Neural progenitor cell (in vitro differentiated cells): ENCODE results near the gene SLC12A7. TPM values are rescaled to one million over a fixed set of nuclear protein-coding genes. Genes with fewer than 3 reads are reported as not detected.
A peak's percentile ranks its signal among the peaks of the same experiment; 100 is the strongest.

Source experiments
- DNase-seq: peaks from one replicate; pipeline ENCODE4 v3.0.0-alpha.2; 2016; ENCODE audit warnings: low spot score
- H2AFZ ChIP-seq: fragments of 200-600 bp; sonication (generic); replicated peaks from 2 replicates; pipeline ENCODE4 v1.6.1; 2016; ENCODE audit warnings: antibody characterized with exemption
- H3F3A ChIP-seq: fragments of 200-600 bp; sonication (generic); 2 replicates; pipeline ENCODE4 v1.6.1; 2016; ENCODE audit warnings: antibody characterized with exemption, low read depth
- H3K27ac ChIP-seq: fragments of 200-600 bp; sonication (generic); 2 replicates; pipeline ENCODE4 v1.5.1; 2016; ENCODE audit warnings: mild to moderate bottlenecking
- H3K27me3 ChIP-seq: fragments of 200-600 bp; sonication (generic); 2 replicates; pipeline ENCODE4 v1.6.1; 2016; ENCODE audit warnings: mild to moderate bottlenecking, moderate library complexity
- H3K36me3 ChIP-seq: fragments of 200-600 bp; sonication (generic); 2 replicates; pipeline ENCODE4 v1.5.1; 2016
- H3K4me1 ChIP-seq: fragments of 200-600 bp; sonication (generic); 2 replicates; pipeline ENCODE4 v1.6.1; 2016; ENCODE audit warnings: mixed run types
- H3K4me2 ChIP-seq: fragments of 200-600 bp; sonication (generic); 2 replicates; pipeline ENCODE4 v1.6.1; 2016
- H3K4me3 ChIP-seq: fragments of 200-600 bp; sonication (generic); 2 replicates; pipeline ENCODE4 v1.5.1; 2016
- H3K79me2 ChIP-seq: fragments of 200-600 bp; sonication (generic); 2 replicates; pipeline ENCODE4 v1.6.1; 2016; ENCODE audit warnings: low read depth
- H3K9ac ChIP-seq: fragments of 200-600 bp; sonication (generic); 2 replicates; pipeline ENCODE4 v1.6.1; 2016
- H3K9me3 ChIP-seq: fragments of 200-600 bp; sonication (generic); 2 replicates; pipeline ENCODE4 v1.5.1; 2016; ENCODE audit warnings: low read depth
- H4K20me1 ChIP-seq: fragments of 200-600 bp; sonication (generic); 2 replicates; pipeline ENCODE4 v1.6.1; 2016; ENCODE audit warnings: low read depth
- H3K27ac Mint-ChIP-seq: 3 replicates; pipeline ENCODE4 v1.8.0; 2021; ENCODE audit warnings: mixed read lengths
- H3K27me3 Mint-ChIP-seq: 2 replicates; pipeline ENCODE4 v1.8.0; 2022; ENCODE audit warnings: low read depth, mild to moderate bottlenecking, inconsistent platforms, moderate library complexity, mixed read lengths; ENCODE audit not compliant: insufficient read depth
- H3K36me3 Mint-ChIP-seq: 3 replicates; pipeline ENCODE4 v1.8.0; 2021; ENCODE audit warnings: mixed read lengths
- H3K4me1 Mint-ChIP-seq: 3 replicates; pipeline ENCODE4 v1.8.0; 2021; ENCODE audit warnings: mixed read lengths
- H3K4me3 Mint-ChIP-seq: 3 replicates; pipeline ENCODE4 v1.8.0; 2021; ENCODE audit warnings: mild to moderate bottlenecking, moderate library complexity, mixed read lengths
- H3K9me3 Mint-ChIP-seq: 3 replicates; pipeline ENCODE4 v1.8.0; 2020; ENCODE audit warnings: mixed read lengths
- CTCF ChIP-seq: fragments of 200-600 bp; sonication (generic); IDR thresholded peaks from 2 replicates; pipeline ENCODE4 v1.5.1; 2017; ENCODE audit warnings: antibody characterized with exemption, mild to moderate bottlenecking
- EZH2 ChIP-seq: fragments of 200-600 bp; sonication (generic); IDR thresholded peaks from 2 replicates; pipeline ENCODE4 v1.6.1; 2017; ENCODE audit warnings: antibody characterized with exemption, mild to moderate bottlenecking, moderate library complexity
- EZH2phosphoT487 ChIP-seq: fragments of 200-600 bp; sonication (generic); IDR thresholded peaks from 2 replicates; pipeline ENCODE4 v1.6.1; 2017; ENCODE audit warnings: antibody characterized with exemption
- total RNA-seq: library from RNA; depleted of rRNA; stranded (reverse); fragments of >200 nt; gene quantifications from 2 replicates; pipeline ENCODE4 v1.2.3, GENCODE V29; 2015; ENCODE audit warnings: low replicate concordance

Gene SLC12A7
- total RNA-seq, 1 donor from 2014 or later = 7.5 TPM

GRCh38 chr5:1047332-1047965 is 64.4 kb downstream of the SLC12A7 start:
- Histone ChIP-seq H3K36me3 (no peaks in the 10 kb centered on the region), H3K79me2 (no peaks in the 10 kb centered on the region), H3K4me1 (no peaks in the 10 kb centered on the region), H3K27ac (no peak overlapping the region), H3K9me3 (no peaks in the 10 kb centered on the region), H3K4me2 (no peak overlapping the region), H3F3A (no peaks in the 10 kb centered on the region), H3K4me3 (no peak overlapping the region), H3K9ac (no peak overlapping the region), H3K27me3 (no peaks in the 10 kb centered on the region), H2AFZ (no peak overlapping the region), H4K20me1 (no peaks in the 10 kb centered on the region)
- DNase-seq = no peak
- H3K9me3 Mint-ChIP-seq = peaks cover 12% of the 10 kb centered on the region
- peaks cover 21% of the 10 kb centered on the region for H3K27me3 Mint-ChIP-seq
- H3K4me1 Mint-ChIP-seq = peaks cover 3% of the 10 kb centered on the region
- peaks cover 3% of the 10 kb centered on the region for H3K36me3 Mint-ChIP-seq
- H3K4me3 Mint-ChIP-seq = no peak overlapping the region
- TF ChIP-seq EZH2 (no peak), CTCF (no peak), EZH2phosphoT487 (no peak)
- H3K27ac Mint-ChIP-seq = peak overlapping the region; percentile 11

- Histone ChIP-seq H3K9me3 (no peaks in the 10 kb centered on the region), H3K79me2 (no peaks in the 10 kb centered on the region), H4K20me1 (no peaks in the 10 kb centered on the region), H3F3A (no peaks in the 10 kb centered on the region), H2AFZ (no peak overlapping the region), H3K4me1 (no peaks in the 10 kb centered on the region), H3K4me2 (no peak overlapping the region), H3K27me3 (no peaks in the 10 kb centered on the region), H3K36me3 (no peaks in the 10 kb centered on the region), H3K9ac (no peak overlapping the region), H3K4me3 (no peak overlapping the region), H3K27ac (no peak overlapping the region)
- Mint-ChIP-seq H3K4me3 (no peak overlapping the region), H3K9me3 (peaks cover 12% of the 10 kb centered on the region), H3K4me1 (peaks cover 3% of the 10 kb centered on the region), H3K27me3 (peaks cover 23% of the 10 kb centered on the region), H3K27ac (no peak overlapping the region), H3K36me3 (no peaks in the 10 kb centered on the region)
- no peak for TF ChIP-seq CTCF
- TF ChIP-seq EZH2phosphoT487 = no peak
- no peak for TF ChIP-seq EZH2
- no peak for DNase-seq
Measured at GRCh38 chr5:1045960-1046560, 65.8 kb downstream of the SLC12A7 start.

- H3K9ac ChIP-seq = no peak overlapping the region
- TF ChIP-seq EZH2phosphoT487 = no peak
- TF ChIP-seq EZH2 = no peak
- no peak for TF ChIP-seq CTCF
- Mint-ChIP-seq H3K36me3 (no peaks in the 10 kb centered on the region), H3K9me3 (peaks cover 12% of the 10 kb centered on the region), H3K27me3 (peaks cover 23% of the 10 kb centered on the region), H3K27ac (no peak overlapping the region), H3K4me3 (no peak overlapping the region), H3K4me1 (no peaks in the 10 kb centered on the region)
- no peaks in the 10 kb centered on the region for H3K79me2 ChIP-seq
- H3K36me3 ChIP-seq = no peaks in the 10 kb centered on the region
- no peaks in the 10 kb centered on the region for H3K4me1 ChIP-seq
- no peaks in the 10 kb centered on the region for H3K9me3 ChIP-seq
- H4K20me1 ChIP-seq = no peaks in the 10 kb centered on the region
- H3K4me2 ChIP-seq = no peak overlapping the region
- no peaks in the 10 kb centered on the region for H3F3A ChIP-seq
- H2AFZ ChIP-seq = no peak overlapping the region
- H3K27me3 ChIP-seq = no peaks in the 10 kb centered on the region
- H3K4me3 ChIP-seq = no peak overlapping the region
- DNase-seq = no peak
- H3K27ac ChIP-seq = no peak overlapping the region
Measured at GRCh38 chr5:1044117-1044516, 67.7 kb downstream of the SLC12A7 start.
